Fibroblast of peridontal ligament (primary cell): ENCODE measurements around the gene LPXN.
"Not testable (repeated sequence)": the region's sequence is repeated elsewhere in the genome, so short reads cannot be mapped to it uniquely, and the experiment has no call there.

ENCODE experiments used
- DNase-seq: peaks from one replicate; pipeline ENCODE4 v3.0.0-alpha.2; 2010; ENCODE audit errors: extremely low read depth

Gene LPXN

DNA sequence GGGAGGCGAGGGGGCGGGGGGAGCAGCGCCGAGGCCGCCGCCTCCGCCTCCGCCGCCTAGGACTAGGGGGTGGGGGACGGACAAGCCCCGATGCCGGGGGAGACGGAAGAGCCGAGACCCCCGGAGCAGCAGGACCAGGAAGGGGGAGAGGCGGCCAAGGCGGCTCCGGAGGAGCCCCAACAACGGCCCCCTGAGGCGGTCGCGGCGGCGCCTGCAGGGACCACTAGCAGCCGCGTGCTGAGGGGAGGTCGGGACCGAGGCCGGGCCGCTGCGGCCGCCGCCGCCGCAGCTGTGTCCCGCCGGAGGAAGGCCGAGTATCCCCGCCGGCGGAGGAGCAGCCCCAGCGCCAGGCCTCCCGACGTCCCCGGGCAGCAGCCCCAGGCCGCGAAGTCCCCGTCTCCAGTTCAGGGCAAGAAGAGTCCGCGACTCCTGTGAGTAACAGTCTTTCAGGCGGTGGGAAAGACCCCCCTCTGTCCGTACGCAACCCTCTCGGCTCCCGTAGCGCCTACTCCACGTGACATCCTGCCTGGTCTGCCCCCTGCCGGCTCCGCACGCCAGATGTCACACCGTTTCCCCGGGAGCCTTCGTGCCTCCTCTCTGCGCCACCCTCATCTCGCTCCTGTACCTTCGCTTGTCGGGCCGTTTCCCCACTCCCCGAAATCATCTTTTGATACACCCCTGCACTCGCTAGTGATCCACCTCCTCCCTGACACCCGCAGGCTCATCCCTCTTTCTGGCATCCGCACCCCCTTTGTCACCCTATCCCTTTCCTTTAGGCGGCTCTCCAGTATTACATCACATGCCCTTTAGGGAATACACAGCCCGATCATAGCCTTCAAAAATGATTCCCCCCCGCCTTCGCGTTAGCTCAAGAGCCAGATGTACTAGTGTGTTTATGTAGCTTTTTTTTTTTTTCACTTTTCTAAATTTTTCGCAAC, 3.8 kb upstream of the LPXN start:
- peak; percentile 89 for DNase-seq

GRCh38 chr11:58578635-58579191, 3.1 kb upstream of the LPXN start, which contains the start of gene ZFP91:
TSS of gene ZFP91 (plus strand) at chr11:58579063. CDS start at chr11:58579282, 219 bp downstream.
- peak; percentile 98 for DNase-seq

DNA sequence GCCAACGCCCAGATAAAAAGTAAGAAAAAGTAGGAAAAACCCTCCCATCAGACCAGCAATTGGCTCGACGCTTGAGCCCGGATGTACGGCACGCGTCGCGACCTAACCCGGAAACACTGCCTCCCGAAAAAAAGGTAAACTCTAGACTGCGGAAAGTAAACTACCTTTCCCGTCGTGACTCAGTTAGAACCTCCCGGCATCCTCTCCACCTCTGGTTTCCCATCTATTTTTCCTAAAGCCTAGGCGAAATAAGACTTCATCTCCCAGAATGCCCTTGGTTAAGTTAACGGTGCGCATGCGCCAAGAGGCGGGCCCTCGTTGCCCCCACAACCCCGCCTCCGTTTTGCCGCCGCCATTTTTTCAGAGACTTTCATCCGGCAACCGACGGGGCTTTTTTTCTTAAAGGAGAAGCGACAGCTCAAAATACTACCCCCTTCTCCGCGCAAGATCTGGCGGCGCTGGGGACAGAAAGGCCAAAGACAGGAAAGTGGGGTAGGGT, 2.5 kb upstream of the LPXN start:
- peak; percentile 99 for DNase-seq

- DNase-seq = peak; percentile 81
These were observed 2.0 kb upstream of the LPXN start for GRCh38 chr11:58577555-58578135.

DNA sequence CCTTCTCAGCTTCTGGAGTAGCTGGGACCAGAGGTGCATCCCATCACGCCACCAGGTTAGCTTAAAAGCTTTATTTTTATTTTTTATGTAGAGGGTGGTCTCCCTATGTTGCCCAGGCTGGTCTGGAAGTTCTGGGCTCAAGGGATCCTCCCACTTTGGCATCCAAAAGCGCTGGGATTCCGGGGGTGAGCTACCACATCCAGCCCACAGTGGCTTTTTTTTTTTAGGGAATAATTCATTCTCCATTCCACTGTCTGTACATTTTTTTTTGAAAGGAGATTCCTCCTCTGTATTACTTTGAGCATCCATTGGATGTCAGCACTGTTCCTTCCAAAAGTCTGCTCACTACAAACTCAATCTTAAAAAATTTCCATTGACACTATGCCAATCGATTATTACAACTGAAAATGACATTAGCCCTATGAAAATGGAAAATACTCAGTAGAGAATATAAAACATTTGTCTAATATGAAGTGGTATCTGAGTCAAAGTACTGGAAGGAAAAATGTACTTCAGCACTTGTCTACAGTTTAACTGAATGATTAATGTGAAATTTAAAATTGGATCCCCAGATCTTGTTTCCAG, 1.3 kb upstream of the LPXN start:
- peak; percentile 79 for DNase-seq

DNA sequence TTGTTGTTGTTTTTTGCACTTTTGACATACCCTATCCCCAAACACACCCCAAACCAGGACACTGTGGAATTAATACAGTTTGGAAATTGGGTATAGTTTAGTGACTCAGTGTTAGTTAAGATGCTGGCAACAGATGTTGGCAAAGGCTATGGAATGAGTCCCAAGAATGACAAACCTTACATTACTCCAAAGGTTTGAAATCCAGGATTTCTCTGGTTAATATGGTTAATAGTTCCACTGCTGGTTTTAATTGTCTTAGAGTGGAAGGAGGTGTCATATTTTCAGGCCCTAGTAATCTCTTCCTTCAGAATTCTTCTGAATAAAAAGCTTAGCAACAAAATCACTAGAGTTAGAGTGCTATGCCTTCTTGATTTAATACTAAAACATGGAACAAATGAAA, 775 bp downstream of the LPXN start:
- peak; percentile 82 for DNase-seq

DNA sequence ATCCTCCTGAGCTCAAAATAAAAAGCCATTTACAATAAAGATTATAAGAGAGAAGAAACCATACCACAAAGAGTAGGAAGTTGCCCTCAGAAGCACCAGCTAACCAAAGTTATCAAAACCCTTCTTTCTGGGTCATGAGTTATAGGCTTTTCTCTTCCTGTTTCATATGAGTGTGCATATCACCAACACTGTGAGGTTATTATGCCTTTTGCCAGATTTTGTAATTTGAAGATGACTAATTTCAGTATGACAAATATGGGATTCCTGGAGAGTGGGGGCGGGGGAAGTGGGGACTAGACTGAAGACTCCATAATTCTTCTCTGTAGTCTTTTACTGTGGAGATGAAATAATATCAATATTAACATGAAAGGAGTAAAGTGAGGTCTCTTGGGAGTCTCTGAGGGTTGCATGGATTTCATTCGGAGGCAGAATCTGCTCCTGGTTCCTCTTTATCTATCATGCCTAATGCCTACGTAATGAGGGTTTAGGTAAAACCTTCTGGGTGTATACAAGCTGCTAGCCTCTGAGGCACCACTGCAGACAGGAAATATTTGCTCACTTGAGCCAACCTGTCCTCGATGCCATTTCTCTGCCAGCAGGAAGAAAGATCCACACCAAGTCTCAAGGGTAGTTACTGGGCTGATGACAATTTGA, 2.1 kb downstream of the LPXN start:
- peak; percentile 89 for DNase-seq

- DNase-seq = not testable (repeated sequence)
These were observed 2.8 kb downstream of the LPXN start for GRCh38 chr11:58572906-58573305.

DNA sequence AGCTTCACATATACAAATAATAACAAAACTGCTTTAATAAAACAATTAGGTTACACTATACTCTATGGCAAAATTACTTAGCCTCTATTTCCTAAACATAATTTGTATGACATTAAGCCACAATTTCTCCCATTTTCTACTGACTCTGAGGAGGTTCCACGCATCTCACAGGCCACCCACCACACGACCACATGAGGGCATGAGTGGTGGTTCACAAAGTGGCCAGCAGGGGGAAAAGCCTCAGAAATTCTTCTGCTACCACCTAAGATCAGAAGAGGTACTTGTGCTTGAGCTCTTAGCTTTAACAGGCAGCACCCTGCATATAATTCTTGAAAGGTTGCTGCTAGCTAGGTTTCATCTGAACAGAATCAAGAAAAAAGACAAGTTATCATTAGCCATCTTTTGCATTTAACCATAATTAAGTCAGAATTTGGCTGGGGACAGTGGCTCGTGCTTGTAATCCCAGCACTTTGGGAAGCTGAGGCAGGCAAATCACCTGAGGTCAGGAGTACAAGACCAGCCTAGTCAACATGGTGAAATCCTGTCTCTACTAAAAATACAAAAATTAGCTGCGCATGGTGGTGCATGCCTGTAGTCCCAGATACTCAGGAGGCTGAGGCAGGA, 7.7 kb downstream of the LPXN start:
- peak; percentile 63 for DNase-seq

DNA sequence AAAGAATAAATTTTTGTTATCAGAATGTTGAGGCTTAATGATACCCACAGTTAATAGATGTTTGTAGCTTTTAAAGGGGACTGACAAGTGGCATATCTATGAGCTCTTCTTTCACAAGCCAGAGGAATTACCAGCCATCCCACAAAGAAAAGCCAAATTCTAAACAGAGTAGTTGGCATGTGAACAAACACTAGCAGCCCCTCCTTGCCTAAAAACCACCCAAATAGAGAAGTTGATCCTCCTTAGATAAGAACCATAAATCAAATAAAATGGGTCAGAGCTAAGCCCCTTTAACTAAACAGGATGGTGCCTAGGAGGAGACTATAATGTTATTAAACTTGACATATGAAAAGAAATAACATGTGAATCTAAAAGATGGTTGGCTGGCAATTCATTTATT, 11.4 kb downstream of the LPXN start:
- DNase-seq = no peak

GRCh38 chr11:58562375-58562800, 13.3 kb downstream of the LPXN start:
- no peak for DNase-seq

GRCh38 chr11:58561394-58562098, 14.1 kb downstream of the LPXN start:
- no peak for DNase-seq

- DNase-seq = no peak
These were observed 14.8 kb downstream of the LPXN start for GRCh38 chr11:58560842-58561241.

- DNase-seq = no peak
These were observed 26.0 kb downstream of the LPXN start for GRCh38 chr11:58549644-58550043.

GRCh38 chr11:58546841-58547240, 28.8 kb downstream of the LPXN start:
- no peak for DNase-seq

DNA sequence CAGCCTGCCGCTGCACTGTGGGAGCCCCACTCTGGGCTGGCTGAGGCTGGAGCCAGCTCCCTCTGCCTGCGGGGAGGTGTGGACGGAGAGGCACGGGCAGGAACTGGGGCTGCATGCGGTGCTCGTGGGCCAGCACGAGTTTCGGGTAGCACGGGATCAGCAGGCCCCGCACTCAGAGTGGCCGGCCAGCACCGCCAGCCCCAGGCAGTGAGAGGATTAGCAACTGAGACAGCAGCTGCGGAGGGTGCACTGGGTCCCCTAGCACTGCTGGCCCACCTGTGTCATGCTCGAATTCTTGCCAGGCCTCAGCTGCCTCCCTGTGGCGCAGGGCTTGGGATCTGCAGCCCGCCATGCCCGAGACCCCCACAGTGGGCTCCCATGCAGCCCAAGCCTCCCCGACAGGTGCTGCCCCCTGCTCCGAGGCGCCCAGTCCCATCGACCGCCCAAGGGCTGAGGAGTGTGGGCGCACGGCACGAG, 43.8 kb downstream of the LPXN start:
- DNase-seq = no peak

- DNase-seq = no peak
These were observed 45.4 kb downstream of the LPXN start for GRCh38 chr11:58530236-58530635.

DNA sequence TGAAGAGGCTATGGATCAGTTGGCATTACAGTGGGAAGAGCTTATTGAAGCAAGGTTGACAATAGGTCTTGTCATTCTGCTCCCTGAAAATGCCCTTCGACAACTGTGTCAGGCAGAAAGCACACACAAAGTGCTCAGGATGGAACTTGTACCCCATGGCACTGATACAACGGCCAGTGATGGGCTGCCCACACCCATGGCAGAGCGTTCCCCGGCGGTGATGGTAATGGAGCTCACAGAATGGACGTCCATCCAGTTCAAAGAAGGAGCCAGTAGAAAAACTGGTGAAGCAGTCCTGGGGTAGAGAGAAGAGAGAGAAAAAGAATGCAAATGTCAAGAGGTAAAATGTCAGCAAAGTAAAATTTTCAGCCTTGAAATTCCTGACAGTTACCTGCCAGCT, 48.2 kb downstream of the LPXN start:
- DNase-seq = no peak

DNA sequence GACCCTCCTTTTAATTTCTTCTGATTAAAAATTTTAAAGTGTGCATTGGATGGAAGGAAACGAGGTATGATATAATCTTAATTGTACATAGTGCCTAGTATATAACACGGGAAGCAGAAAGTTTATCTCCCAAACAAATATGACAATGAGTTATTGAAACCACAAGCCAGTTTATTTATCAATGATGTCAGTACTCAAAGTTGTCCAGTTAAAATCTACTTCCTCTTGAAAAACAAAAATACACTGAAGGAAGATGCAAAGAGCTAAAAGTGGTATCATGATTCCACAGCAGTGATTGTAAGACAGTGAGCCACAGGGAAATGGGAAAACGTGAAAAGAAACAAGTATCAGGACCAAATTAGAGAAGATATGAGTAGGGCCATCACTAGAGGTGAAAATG, 48.9 kb downstream of the LPXN start:
- no peak for DNase-seq

- DNase-seq = no peak
These were observed 50.5 kb downstream of the LPXN start for GRCh38 chr11:58525037-58525614.
